Activated B cell treated with CpG ODN at 0.5 μM for 24 hours (primary cell): Measurements from ENCODE around the gene STX12. TPM values are rescaled to one million over a fixed set of nuclear protein-coding genes. Genes with fewer than 3 reads are reported as not detected.

Experiments
- ATAC-seq: fragments of 200-7000 bp; cut with Tn5 transposase; one replicate; pipeline ENCODE4 v1.10.0; 2021; ENCODE audit warnings: low read depth, mild to moderate bottlenecking, moderate library complexity
- CTCF ChIA-PET: fragments of 350-600 bp; sonication (Branson Sonifier 250); formaldehyde crosslinking; loops from one replicate; lab custom pipeline; 2021; ENCODE audit warnings: antibody characterized with exemption; lab: Charles Lee
- POLR2A ChIA-PET: fragments of 350-600 bp; sonication (Branson Sonifier 250); formaldehyde crosslinking; loops from one replicate; lab custom pipeline; 2021; ENCODE audit warnings: antibody characterized with exemption; lab: Charles Lee
- DNase-seq: peaks from one replicate; pipeline ENCODE4 v3.0.0; 2022
- H3K27ac Mint-ChIP-seq: one replicate; pipeline ENCODE4 v1.8.0; 2020; ENCODE audit warnings: mixed read lengths
- H3K27me3 Mint-ChIP-seq: one replicate; pipeline ENCODE4 v1.8.0; 2021; ENCODE audit warnings: mixed read lengths
- H3K36me3 Mint-ChIP-seq: one replicate; pipeline ENCODE4 v1.8.0; 2021; ENCODE audit warnings: low read depth, mixed read lengths
- H3K4me1 Mint-ChIP-seq: one replicate; pipeline ENCODE4 v1.8.0; 2021; ENCODE audit warnings: mixed read lengths
- H3K4me3 Mint-ChIP-seq: one replicate; pipeline ENCODE4 v1.8.0; 2020; ENCODE audit warnings: mild to moderate bottlenecking, mixed read lengths
- H3K9me3 Mint-ChIP-seq: one replicate; pipeline ENCODE4 v1.8.0; 2020; ENCODE audit warnings: mixed read lengths
- intact Hi-C: fragments of 100-400 bp; cut with micrococcal nuclease; formaldehyde crosslinking; loops from one replicate; pipeline ENCODE4 v1.15.1; 2024
- total RNA-seq: library from RNA; stranded (reverse); gene quantifications from 2 replicates; pipeline ENCODE4 v1.2.3, GENCODE V29; 2022
- TF ChIP-seq, protein P1 (sequence below): fragments of 200-600 bp; IDR thresholded peaks from one replicate; pipeline ENCODE4 v1.8.0; 2022; ENCODE audit warnings: antibody characterized with exemption, mild to moderate bottlenecking

Gene STX12
- total RNA-seq, 1 donor from 2014 or later = 42.4 TPM

DNA sequence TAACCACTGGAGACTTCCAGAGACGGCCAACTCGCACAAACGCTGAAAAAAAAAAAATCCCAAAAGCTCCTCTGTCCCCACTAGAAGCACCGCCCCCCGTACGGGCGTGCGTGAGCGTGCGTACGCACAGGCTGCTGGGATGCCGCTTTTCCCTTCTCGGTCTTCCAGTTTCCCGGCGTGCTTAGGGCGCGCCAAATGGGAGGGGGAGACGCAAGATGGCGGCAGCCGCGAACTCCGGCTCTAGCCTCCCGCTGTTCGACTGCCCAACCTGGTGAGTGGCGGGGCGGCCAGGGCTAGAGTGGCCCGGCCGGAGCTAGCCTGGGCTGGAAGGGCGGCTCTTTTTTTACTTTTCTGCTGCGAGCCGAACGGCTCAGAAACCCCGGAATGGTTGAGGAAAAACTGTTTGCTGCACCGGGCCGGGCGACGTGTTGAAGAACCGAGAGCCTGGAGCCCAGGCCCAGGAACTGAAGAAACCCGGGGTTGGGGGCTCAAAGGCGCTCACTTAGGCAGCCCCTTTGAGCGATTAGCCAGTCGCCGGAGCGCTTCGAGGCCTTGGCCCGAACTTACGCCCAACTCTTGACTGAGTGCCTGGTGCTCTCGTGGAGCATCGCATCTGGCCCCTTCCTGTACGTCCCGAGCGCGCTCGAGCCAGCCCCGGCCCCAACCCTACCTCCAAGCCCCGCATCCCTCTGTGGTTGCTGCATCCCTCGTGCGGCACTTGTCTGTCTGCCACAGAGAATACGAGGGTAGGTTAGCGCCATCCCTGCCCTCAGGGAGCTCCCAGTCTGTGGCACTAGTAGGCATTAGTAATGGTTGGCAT is 57.8 kb downstream of the STX12 start, which contains the start of gene PPP1R8:
PPP1R8 (plus strand) TSS at position 162 of the 820 bp plus-strand sequence; CDS start at position 216, 54 bp downstream.
- Mint-ChIP-seq H3K27ac (peak within 1 kb of the TSS; percentile 89), H3K27me3 (no peaks in the 10 kb centered on the region), H3K9me3 (no peaks in the 10 kb centered on the region), H3K4me1 (peaks cover 22% of the 10 kb centered on the region), H3K4me3 (peak within 1 kb of the TSS; percentile 95), H3K36me3 (peaks cover 39% of the 10 kb centered on the region)
- DNase-seq (peak; percentile 84), ATAC-seq (peak; percentile 98)
- POLR2A ChIA-PET = interaction anchor here (0.5 to 2.8 kb wide), 33 partner anchors 9 to 1347 kb away, joined by 3 to 34 read pairs (median 4); partner anchors contain the start of genes ATP5IF1, EYA3, FAM76A and MED18
- intact Hi-C loops = loop anchor here (1.0 to 5.0 kb wide), 5 partner anchors 58 to 496 kb away; partner anchors contain the start of genes IFI6, MED18 and STX12
- TF ChIP-seq, protein P1, sequence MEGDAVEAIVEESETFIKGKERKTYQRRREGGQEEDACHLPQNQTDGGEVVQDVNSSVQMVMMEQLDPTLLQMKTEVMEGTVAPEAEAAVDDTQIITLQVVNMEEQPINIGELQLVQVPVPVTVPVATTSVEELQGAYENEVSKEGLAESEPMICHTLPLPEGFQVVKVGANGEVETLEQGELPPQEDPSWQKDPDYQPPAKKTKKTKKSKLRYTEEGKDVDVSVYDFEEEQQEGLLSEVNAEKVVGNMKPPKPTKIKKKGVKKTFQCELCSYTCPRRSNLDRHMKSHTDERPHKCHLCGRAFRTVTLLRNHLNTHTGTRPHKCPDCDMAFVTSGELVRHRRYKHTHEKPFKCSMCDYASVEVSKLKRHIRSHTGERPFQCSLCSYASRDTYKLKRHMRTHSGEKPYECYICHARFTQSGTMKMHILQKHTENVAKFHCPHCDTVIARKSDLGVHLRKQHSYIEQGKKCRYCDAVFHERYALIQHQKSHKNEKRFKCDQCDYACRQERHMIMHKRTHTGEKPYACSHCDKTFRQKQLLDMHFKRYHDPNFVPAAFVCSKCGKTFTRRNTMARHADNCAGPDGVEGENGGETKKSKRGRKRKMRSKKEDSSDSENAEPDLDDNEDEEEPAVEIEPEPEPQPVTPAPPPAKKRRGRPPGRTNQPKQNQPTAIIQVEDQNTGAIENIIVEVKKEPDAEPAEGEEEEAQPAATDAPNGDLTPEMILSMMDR = no peak
- CTCF ChIA-PET = interaction anchor here (0.9 kb wide), 1 partner anchor 58 kb away, joined by 3 read pairs; the partner anchor contains the start of gene STX12

GRCh38 chr1:27831568-27832410 is 58.8 kb downstream of the STX12 start:
- ATAC-seq = no peak
- Mint-ChIP-seq H3K36me3 (peaks cover 44% of the 10 kb centered on the region), H3K27me3 (no peaks in the 10 kb centered on the region), H3K9me3 (no peaks in the 10 kb centered on the region), H3K4me1 (peaks cover 24% of the 10 kb centered on the region), H3K4me3 (peak overlapping the region; percentile 95), H3K27ac (peak overlapping the region; percentile 89)
- ChIA-PET POLR2A (interaction anchor here (1.0 to 2.8 kb wide), 6 partner anchors 9 to 497 kb away, joined by 3 to 34 read pairs (median 6); partner anchors contain the start of genes ATP5IF1, EYA3, FAM76A and MED18), CTCF (interaction anchor here (0.6 kb wide), 1 partner anchor 1376 kb away, joined by 3 read pairs; no protein-coding TSS in a partner anchor)
- DNase-seq = no peak
- intact Hi-C loops = loop anchor here (5.0 kb wide), 2 partner anchors 224 to 496 kb away; partner anchors contain the start of gene MED18
- TF ChIP-seq, protein P1 = no peak

DNA sequence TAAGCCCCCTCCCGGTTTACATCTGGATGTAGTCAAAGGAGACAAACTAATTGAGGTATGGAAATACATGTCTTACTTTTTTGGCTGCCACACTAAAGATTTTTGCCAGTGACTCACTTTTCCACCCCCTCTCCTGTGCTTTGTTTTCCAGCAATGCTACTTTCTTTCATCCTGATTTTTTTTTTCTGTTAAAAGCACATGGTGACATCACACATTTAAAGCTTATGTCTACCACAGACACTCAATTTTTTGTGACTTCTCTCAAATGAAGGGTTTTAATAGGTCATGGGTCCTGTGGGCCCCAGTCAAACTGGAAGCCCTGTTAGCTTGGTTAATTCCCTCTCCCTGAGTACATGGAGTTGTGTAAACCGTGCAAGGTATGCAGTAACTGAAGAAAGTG is 59.7 kb downstream of the STX12 start:
- POLR2A ChIA-PET = interaction anchor here (0.6 kb wide), 1 partner anchor 60 kb away, joined by 3 read pairs; the partner anchor contains the start of gene STX12
- intact Hi-C loops = loop anchor here (5.0 kb wide), 2 partner anchors 225 to 495 kb away; partner anchors contain the start of gene MED18

DNA sequence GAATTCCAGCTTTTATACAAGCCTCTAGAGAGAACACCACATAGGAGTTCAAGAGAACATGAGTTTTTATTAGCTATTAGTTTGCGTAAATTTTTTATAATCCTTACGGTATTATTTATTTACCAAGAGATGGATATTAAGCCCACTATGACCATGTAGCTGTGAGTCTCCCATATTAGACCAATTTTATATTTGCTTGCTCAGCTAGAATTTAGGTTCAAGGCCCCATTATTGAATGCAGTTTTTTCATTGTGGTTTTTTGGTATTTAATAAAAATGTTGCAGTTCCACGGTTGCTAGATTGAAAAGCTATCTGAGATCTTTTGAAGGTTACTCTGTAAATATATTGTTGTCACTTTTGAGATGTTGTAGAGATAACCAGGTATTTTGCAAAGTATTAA is 60.5 kb downstream of the STX12 start:
- Mint-ChIP-seq H3K4me1 (peaks cover 24% of the 10 kb centered on the region), H3K27ac (no peak overlapping the region), H3K36me3 (peaks cover 46% of the 10 kb centered on the region), H3K27me3 (no peaks in the 10 kb centered on the region), H3K9me3 (no peaks in the 10 kb centered on the region), H3K4me3 (no peak overlapping the region)
- ChIA-PET CTCF (interaction anchor here (0.6 to 0.9 kb wide), 2 partner anchors 24 to 133 kb away, joined by 3 read pairs; no protein-coding TSS in a partner anchor), POLR2A (no interaction called here)
- intact Hi-C loops = loop anchor here (5.0 kb wide), 2 partner anchors 226 to 494 kb away; partner anchors contain the start of gene MED18
- TF ChIP-seq, protein P1 = no peak
- ATAC-seq (no peak), DNase-seq (no peak)

More for the DNA sequence above, 59.7 kb downstream of the STX12 start:
- Mint-ChIP-seq H3K9me3 (no peaks in the 10 kb centered on the region), H3K4me3 (no peak overlapping the region), H3K36me3 (peaks cover 46% of the 10 kb centered on the region), H3K27me3 (no peaks in the 10 kb centered on the region), H3K27ac (no peak overlapping the region), H3K4me1 (peaks cover 24% of the 10 kb centered on the region)
- CTCF ChIA-PET = interaction anchor here (0.6 to 0.9 kb wide), 2 partner anchors 25 to 1375 kb away, joined by 3 read pairs; no protein-coding TSS in a partner anchor
- TF ChIP-seq, protein P1 = no peak
- ATAC-seq (no peak), DNase-seq (no peak)
